ENCODE measurements around the gene LAIR1.

DNA sequence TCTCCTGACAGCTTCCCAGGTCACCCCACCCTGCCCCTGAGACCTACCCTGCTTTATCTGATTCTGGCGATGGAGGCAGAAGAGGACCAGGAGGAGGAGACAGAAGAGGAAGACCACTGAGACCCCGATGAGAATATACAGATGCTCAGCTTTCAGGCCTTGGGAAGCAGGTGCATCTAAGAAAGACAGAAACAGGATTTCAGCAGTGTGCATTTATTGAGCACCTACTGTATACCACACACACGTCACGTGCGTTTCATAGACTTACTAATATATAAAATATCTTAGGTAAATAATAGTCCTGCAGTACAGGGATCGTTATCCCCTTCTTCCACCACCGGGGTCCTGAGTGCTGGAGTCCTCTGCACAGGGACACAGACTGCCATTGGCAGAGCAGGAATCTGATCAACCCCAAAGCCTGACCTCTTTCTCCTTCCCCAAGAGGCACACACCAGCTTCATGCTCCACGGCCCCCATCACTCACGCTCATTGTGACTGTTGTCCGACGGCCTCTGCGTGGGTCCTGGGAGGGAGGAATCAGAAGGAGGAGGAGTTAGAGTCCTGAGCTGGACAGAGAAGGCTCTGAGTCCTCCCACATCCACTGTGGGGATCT is 8.2 kb downstream of the LAIR1 start:
- TF ChIP-seq, protein P1, sequence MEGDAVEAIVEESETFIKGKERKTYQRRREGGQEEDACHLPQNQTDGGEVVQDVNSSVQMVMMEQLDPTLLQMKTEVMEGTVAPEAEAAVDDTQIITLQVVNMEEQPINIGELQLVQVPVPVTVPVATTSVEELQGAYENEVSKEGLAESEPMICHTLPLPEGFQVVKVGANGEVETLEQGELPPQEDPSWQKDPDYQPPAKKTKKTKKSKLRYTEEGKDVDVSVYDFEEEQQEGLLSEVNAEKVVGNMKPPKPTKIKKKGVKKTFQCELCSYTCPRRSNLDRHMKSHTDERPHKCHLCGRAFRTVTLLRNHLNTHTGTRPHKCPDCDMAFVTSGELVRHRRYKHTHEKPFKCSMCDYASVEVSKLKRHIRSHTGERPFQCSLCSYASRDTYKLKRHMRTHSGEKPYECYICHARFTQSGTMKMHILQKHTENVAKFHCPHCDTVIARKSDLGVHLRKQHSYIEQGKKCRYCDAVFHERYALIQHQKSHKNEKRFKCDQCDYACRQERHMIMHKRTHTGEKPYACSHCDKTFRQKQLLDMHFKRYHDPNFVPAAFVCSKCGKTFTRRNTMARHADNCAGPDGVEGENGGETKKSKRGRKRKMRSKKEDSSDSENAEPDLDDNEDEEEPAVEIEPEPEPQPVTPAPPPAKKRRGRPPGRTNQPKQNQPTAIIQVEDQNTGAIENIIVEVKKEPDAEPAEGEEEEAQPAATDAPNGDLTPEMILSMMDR (IDR thresholded peaks at IDR 0.05) = no peak
- no peak for TF ChIP-seq POLR2A (IDR thresholded peaks at IDR 0.05)
